KOPT-K1 (cell line): ENCODE results near the gene PRUNE1.

Experiments
- H3K27ac ChIP-seq: fragments of 200-600 bp; sonication (generic); 2 replicates; pipeline ENCODE4 v1.5.1; 2016; ENCODE audit warnings: antibody characterized with exemption, mild to moderate bottlenecking, low read depth, low read length; ENCODE audit not compliant: poor library complexity, severe bottlenecking
- H3K36me3 ChIP-seq: fragments of 200-600 bp; sonication (generic); 2 replicates; pipeline ENCODE4 v1.5.1; 2017; ENCODE audit warnings: antibody characterized with exemption, mild to moderate bottlenecking, low read length, moderate library complexity; ENCODE audit not compliant: insufficient read depth
- H3K9me3 ChIP-seq: fragments of 200-600 bp; sonication (generic); 2 replicates; pipeline ENCODE4 v1.5.1; 2017; ENCODE audit warnings: antibody characterized with exemption, low read length, mild to moderate bottlenecking; ENCODE audit not compliant: insufficient read depth, poor library complexity, severe bottlenecking

PRUNE1 gene

DNA sequence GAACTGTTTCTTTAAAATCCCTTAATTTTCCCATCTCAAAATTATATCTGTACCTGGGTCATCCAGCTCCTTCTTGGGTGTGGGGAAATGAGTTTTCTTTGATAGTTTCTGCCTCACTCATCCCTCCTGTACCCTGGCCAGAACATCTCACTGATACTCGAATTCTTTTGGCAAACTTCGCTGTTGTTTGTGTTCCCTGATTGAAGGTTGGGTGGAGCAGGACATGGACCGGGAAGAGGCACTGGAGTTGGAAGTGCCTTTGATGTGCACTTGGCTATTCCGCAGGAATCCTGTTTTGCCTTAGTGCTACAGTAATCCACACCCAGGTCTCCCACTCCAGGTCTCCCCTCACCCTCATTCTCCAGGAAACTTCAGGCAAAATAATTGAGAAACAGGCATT, 12.8 kb upstream of the PRUNE1 start:
- Histone ChIP-seq H3K36me3 (no peaks in the 10 kb centered on the region), H3K27ac (no peak overlapping the region), H3K9me3 (no peaks in the 10 kb centered on the region)

GRCh38 chr1:150995896-150996295, 12.4 kb upstream of the PRUNE1 start:
- Histone ChIP-seq H3K27ac (no peak overlapping the region), H3K36me3 (no peaks in the 10 kb centered on the region), H3K9me3 (no peaks in the 10 kb centered on the region)

- H3K27ac ChIP-seq: no peak overlapping the region
- H3K36me3 ChIP-seq: no peaks in the 10 kb centered on the region
- H3K9me3 ChIP-seq: no peaks in the 10 kb centered on the region
Observed at GRCh38 chr1:150997126-150997872, 10.9 kb upstream of the PRUNE1 start.

DNA sequence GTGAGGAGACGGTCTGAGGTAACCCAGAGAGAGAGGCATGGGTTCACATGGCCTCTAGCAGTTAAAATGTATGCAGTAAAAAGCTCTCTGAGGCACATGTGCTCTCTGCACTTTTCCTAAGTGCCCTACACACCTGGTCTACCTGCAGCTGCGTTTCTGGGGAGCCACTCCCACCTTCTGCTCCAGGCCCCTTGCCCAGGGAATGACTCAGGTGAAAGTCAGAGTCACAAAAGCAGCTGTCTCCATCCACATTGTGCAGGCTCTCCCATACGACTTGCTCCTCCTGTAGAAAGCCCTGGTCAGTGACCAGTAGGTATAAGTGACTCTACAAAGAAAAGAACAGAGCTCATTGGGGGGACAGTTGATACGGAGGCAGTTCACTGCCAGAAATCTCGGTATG, 10.3 kb upstream of the PRUNE1 start:
- Histone ChIP-seq H3K27ac (no peak overlapping the region), H3K36me3 (no peaks in the 10 kb centered on the region)

DNA sequence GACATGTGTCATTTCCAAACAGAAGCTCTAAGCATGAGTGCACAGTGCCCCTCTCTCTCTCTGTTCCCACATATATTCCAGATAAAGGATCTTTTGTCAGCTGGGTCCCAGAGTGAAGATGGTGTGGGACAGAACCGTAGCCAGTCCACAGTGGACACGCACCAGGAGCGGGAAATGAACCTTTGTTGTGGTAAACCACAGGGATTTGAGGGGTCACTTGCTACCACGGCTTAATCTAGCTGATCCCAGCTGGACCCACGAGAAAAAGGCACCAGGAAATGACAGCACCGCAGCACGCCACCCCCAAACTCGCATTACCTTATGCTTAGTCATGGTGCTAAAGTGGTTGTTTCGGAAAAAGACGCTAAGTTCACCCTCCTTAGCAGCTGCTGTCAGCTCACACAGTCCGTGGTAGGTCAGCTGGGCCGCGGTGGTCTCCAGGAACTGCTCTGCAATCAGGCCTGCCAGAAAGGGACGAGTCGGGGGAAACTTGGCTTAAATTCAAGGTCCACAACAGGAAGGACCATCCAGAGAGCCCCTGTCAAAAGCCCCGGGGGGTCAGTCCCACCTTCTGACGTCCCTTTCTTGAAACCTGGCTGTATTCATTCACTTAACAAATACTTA, 9.1 kb upstream of the PRUNE1 start:
- Histone ChIP-seq H3K27ac (no peak overlapping the region), H3K36me3 (no peaks in the 10 kb centered on the region)

More for the DNA sequence above, 10.3 kb upstream of the PRUNE1 start:
- H3K9me3 ChIP-seq: no peaks in the 10 kb centered on the region

DNA sequence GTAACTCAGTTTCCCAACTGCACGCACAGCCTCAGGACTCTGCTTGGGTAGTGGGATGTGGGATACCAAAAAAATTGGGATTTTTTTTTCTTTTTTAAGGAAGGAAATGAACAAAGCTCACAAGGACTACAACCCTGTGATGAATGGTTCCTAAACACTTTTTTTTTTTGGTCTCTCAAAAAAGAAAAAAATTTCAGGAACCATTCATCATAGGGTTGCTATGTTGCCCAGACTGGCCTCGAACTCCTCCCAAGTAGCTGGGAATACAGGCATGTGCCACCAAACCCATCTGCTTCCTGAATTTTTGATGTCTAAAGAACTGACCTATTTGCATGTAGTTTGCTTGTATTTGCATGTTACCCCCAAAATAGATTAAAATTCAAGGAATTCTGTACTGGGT, 8.3 kb upstream of the PRUNE1 start:
- Histone ChIP-seq H3K36me3 (no peaks in the 10 kb centered on the region), H3K27ac (no peak overlapping the region)

More for the DNA sequence above, 9.1 kb upstream of the PRUNE1 start:
- no peaks in the 10 kb centered on the region for H3K9me3 ChIP-seq

GRCh38 chr1:151000408-151000807, 7.8 kb upstream of the PRUNE1 start:
- Histone ChIP-seq H3K36me3 (no peaks in the 10 kb centered on the region), H3K27ac (no peak overlapping the region), H3K9me3 (no peaks in the 10 kb centered on the region)

More for the DNA sequence above, 8.3 kb upstream of the PRUNE1 start:
- no peaks in the 10 kb centered on the region for H3K9me3 ChIP-seq

- no peak overlapping the region for H3K27ac ChIP-seq
- no peaks in the 10 kb centered on the region for H3K36me3 ChIP-seq
- H3K9me3 ChIP-seq: no peaks in the 10 kb centered on the region
Observed at GRCh38 chr1:151001602-151002001, 6.6 kb upstream of the PRUNE1 start.

GRCh38 chr1:151002051-151002450, 6.2 kb upstream of the PRUNE1 start:
- no peak overlapping the region for H3K27ac ChIP-seq
- H3K9me3 ChIP-seq: no peaks in the 10 kb centered on the region
- H3K36me3 ChIP-seq: no peaks in the 10 kb centered on the region

- Histone ChIP-seq H3K27ac (no peak overlapping the region), H3K9me3 (no peaks in the 10 kb centered on the region), H3K36me3 (no peaks in the 10 kb centered on the region)
Observed at GRCh38 chr1:151002611-151003010, 5.6 kb upstream of the PRUNE1 start.

DNA sequence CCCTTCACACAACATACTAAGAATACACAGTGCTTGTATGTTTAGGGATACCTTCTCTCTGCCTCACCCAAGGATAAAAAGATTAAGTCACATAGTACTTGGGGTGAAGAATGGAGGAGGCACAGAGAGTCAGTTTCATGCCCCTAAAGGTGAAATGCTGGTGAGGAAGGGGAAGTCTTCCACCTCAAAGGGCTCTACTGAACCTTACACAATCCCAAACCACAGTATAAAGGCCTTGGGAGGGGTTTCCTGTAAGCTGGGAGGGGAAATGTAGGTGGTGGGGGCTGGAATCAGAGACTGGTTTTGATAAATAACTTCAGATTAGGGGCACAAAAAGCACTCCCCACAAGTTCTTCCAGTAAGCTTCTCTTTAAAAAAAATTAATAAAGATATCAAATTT, 5.1 kb upstream of the PRUNE1 start:
- no peaks in the 10 kb centered on the region for H3K9me3 ChIP-seq
- no peaks in the 10 kb centered on the region for H3K36me3 ChIP-seq
- H3K27ac ChIP-seq: no peak overlapping the region

GRCh38 chr1:151005729-151006319, 2.4 kb upstream of the PRUNE1 start:
- Histone ChIP-seq H3K36me3 (no peaks in the 10 kb centered on the region), H3K27ac (no peak overlapping the region), H3K9me3 (no peaks in the 10 kb centered on the region)

DNA sequence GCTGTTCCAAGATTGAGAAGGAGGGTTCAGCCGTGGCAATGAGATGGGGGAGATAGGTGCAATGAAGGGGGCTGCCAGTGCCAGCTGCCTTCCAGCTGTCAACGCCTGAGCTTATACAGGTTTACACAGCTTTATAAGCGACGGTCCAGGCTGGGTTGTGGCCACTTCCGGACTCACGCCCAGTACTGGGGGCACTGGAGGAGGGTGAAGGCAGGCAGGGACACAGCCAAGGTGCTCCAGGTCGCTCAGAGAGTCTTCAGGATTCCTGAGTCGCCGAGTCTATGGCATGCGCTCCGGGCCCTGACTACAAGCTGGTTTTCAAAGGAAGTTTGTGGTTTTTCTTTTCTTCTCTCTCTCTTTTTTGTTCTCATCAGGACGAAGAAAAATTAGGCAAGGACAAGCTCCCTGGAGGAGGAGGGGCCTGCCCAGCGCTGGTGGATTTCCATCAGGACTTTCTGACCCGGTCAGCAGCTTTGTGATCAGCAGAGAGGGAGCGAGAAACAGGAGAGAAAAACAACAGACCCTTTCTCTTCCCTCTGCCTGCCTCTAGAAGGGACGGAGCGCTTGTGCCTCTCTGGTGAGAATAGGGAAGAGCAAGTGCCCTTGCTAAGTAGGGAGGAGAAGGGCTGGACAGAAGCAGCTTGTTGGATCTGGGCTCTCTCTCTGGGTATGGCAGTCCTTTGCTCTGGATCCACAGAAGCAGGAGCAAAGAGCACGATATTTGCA, 1.8 kb upstream of the PRUNE1 start, which contains the start of gene MINDY1:
Gene MINDY1, minus strand, starts transcription at position 576 of the 726 bp plus-strand sequence. CDS start 4,285 bp downstream, outside the sequence.
- Histone ChIP-seq H3K27ac (peak within 1 kb of the TSS; percentile 74), H3K9me3 (no peaks in the 10 kb centered on the region), H3K36me3 (no peaks in the 10 kb centered on the region)

- H3K27ac ChIP-seq: peak overlapping the region; percentile 74
Observed at GRCh38 chr1:151007853-151008243, 401 bp upstream of the PRUNE1 start.

DNA sequence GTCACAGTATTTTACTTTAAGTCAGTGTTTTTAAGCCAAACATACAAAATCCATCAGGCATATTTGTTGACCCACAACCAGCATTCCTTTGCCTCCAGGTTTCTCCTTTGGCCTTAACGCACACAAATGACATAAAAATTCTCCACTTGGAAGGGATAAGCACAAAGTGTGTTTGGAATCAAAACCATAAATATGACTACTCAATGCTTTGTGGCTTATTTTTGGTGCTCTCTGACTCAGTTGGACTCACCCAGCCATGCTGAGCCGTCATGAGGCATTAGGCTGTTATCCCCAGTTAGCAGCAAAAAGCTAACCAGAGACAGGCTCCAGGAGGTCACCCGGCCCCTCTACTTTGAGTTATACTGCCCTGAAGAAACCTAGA, 948 bp downstream of the PRUNE1 start:
- H3K9me3 ChIP-seq: no peaks in the 10 kb centered on the region
- peak overlapping the region; percentile 74 for H3K27ac ChIP-seq
- H3K36me3 ChIP-seq: 0 out of 2 replicates have a peak, but pooled peaks cover 3% of the 10 kb centered on the region

More at GRCh38 chr1:151007853-151008243, 401 bp upstream of the PRUNE1 start:
- Histone ChIP-seq H3K9me3 (no peaks in the 10 kb centered on the region), H3K36me3 (0 out of 2 replicates have a peak, but pooled peaks cover 3% of the 10 kb centered on the region)
